DOHH2 (cell line): ENCODE data around the gene PSMG1.

Source experiments
- H3F3A ChIP-seq: fragments of 200-600 bp; sonication (generic), shearing (Covaris generic); 2 replicates; pipeline ENCODE4 v1.6.0; 2016; ENCODE audit warnings: antibody characterized with exemption, mild to moderate bottlenecking; ENCODE audit not compliant: control insufficient read depth, insufficient read depth
- H3K27ac ChIP-seq: fragments of 200-600 bp; sonication (generic); 2 replicates; pipeline ENCODE4 v1.5.1; 2014; ENCODE audit warnings: low read depth, mild to moderate bottlenecking, low read length, moderate library complexity
- H3K27me3 ChIP-seq: fragments of 200-600 bp; sonication (generic); 2 replicates; pipeline ENCODE4 v1.6.1; 2014; ENCODE audit warnings: mild to moderate bottlenecking, low read length, mixed read lengths; ENCODE audit not compliant: control insufficient read depth
- H3K36me3 ChIP-seq: fragments of 200-600 bp; sonication (generic); 2 replicates; pipeline ENCODE4 v1.6.1; 2014; ENCODE audit warnings: mild to moderate bottlenecking, low read length, moderate library complexity, mixed read lengths; ENCODE audit not compliant: control insufficient read depth
- H3K4me1 ChIP-seq: fragments of 200-600 bp; sonication (generic); 2 replicates; pipeline ENCODE4 v1.6.1; 2014; ENCODE audit warnings: mild to moderate bottlenecking, low read length, mixed read lengths; ENCODE audit not compliant: control insufficient read depth
- H3K4me2 ChIP-seq: fragments of 200-600 bp; sonication (generic); 2 replicates; pipeline ENCODE4 v1.6.0; 2014; ENCODE audit warnings: mild to moderate bottlenecking, low read length, moderate library complexity
- H3K4me3 ChIP-seq: fragments of 200-600 bp; sonication (generic); 2 replicates; pipeline ENCODE4 v1.5.1; 2014; ENCODE audit warnings: mild to moderate bottlenecking, low read length, mixed read lengths
- H3K79me2 ChIP-seq: fragments of 200-600 bp; sonication (generic); 2 replicates; pipeline ENCODE4 v1.6.1; 2014; ENCODE audit warnings: mild to moderate bottlenecking, low read length, mixed read lengths; ENCODE audit not compliant: control insufficient read depth
- H3K9me2 ChIP-seq: fragments of 200-600 bp; sonication (generic); replicated peaks from 2 replicates; pipeline ENCODE4 v1.6.1; 2014; ENCODE audit warnings: mild to moderate bottlenecking, low read length, mixed read lengths; ENCODE audit not compliant: control insufficient read depth
- H3K9me3 ChIP-seq: fragments of 200-600 bp; sonication (generic); 2 replicates; pipeline ENCODE4 v1.6.1; 2014; ENCODE audit warnings: antibody characterized with exemption, low read length, mixed read lengths; ENCODE audit not compliant: control insufficient read depth, insufficient read depth
- H4K20me1 ChIP-seq: fragments of 200-600 bp; sonication (generic); 2 replicates; pipeline ENCODE4 v1.6.0; 2014; ENCODE audit warnings: low read depth, mild to moderate bottlenecking, antibody characterized with exemption, low read length, moderate library complexity; ENCODE audit not compliant: control insufficient read depth, insufficient read depth
- EZH2phosphoT487 ChIP-seq: fragments of 200-600 bp; sonication (generic); IDR thresholded peaks from 2 replicates; pipeline ENCODE4 v1.6.1; 2017; ENCODE audit warnings: borderline replicate concordance, mild to moderate bottlenecking, antibody characterized with exemption, low read length, moderate library complexity, mixed read lengths
- TF ChIP-seq, protein P1 (sequence below): fragments of 200-600 bp; sonication (generic); IDR thresholded peaks from one replicate; pipeline ENCODE4 v1.5.1; 2014; ENCODE audit warnings: antibody characterized with exemption, mild to moderate bottlenecking, low read depth, low read length; ENCODE audit not compliant: poor library complexity, severe bottlenecking

The PSMG1 gene

DNA sequence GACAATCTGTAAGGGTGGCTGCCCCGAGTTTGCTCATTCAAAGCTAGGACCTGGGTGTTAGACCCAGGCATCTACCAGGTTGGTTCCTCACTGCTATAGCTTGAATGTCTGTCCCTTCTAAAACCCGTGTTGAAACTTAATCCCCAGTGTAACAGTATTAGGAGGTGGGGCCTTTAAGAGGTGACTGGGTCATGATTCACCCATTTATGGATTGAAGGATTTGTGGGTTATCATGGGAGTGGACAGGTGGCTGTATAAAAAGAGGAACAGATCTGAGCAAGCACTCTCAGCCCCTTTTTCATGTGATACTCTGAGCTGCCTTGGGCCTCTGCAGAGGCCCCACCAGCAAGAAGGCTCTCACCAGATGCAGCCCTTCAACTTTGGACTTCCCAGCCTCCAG, 29.4 kb downstream of the PSMG1 start:
- Histone ChIP-seq H3K9me2 (no peaks in the 10 kb centered on the region), H3K36me3 (no peaks in the 10 kb centered on the region), H4K20me1 (no peaks in the 10 kb centered on the region), H3K79me2 (no peaks in the 10 kb centered on the region), H3F3A (no peaks in the 10 kb centered on the region), H3K4me2 (no peak overlapping the region), H3K27me3 (peaks cover 4% of the 10 kb centered on the region; the same call in 1 of the 2 replicates), H3K4me3 (no peak overlapping the region), H3K4me1 (no peaks in the 10 kb centered on the region), H3K9me3 (no peaks in the 10 kb centered on the region), H3K27ac (no peak overlapping the region)
- TF ChIP-seq, protein P1, sequence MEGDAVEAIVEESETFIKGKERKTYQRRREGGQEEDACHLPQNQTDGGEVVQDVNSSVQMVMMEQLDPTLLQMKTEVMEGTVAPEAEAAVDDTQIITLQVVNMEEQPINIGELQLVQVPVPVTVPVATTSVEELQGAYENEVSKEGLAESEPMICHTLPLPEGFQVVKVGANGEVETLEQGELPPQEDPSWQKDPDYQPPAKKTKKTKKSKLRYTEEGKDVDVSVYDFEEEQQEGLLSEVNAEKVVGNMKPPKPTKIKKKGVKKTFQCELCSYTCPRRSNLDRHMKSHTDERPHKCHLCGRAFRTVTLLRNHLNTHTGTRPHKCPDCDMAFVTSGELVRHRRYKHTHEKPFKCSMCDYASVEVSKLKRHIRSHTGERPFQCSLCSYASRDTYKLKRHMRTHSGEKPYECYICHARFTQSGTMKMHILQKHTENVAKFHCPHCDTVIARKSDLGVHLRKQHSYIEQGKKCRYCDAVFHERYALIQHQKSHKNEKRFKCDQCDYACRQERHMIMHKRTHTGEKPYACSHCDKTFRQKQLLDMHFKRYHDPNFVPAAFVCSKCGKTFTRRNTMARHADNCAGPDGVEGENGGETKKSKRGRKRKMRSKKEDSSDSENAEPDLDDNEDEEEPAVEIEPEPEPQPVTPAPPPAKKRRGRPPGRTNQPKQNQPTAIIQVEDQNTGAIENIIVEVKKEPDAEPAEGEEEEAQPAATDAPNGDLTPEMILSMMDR, result no peak
- no peak for TF ChIP-seq EZH2phosphoT487

- H3K4me1 ChIP-seq, result no peaks in the 10 kb centered on the region
- no peaks in the 10 kb centered on the region for H3K9me2 ChIP-seq
- no peak overlapping the region for H3K4me3 ChIP-seq
- no peak overlapping the region for H3K27ac ChIP-seq
- no peaks in the 10 kb centered on the region for H3F3A ChIP-seq
- H3K36me3 ChIP-seq, result no peaks in the 10 kb centered on the region
- TF ChIP-seq, protein P1, result peak; percentile 55
- no peak for TF ChIP-seq EZH2phosphoT487
- no peaks in the 10 kb centered on the region for H3K9me3 ChIP-seq
- H4K20me1 ChIP-seq, result no peaks in the 10 kb centered on the region
- H3K27me3 ChIP-seq, result peaks cover 4% of the 10 kb centered on the region; the same call in 1 of the 2 replicates
- H3K79me2 ChIP-seq, result no peaks in the 10 kb centered on the region
- H3K4me2 ChIP-seq, result no peak overlapping the region
Measured at GRCh38 chr21:39153373-39153772, 29.9 kb downstream of the PSMG1 start.

GRCh38 chr21:39152271-39152670, 31.0 kb downstream of the PSMG1 start:
- H4K20me1 ChIP-seq, result no peaks in the 10 kb centered on the region
- H3K9me2 ChIP-seq, result no peaks in the 10 kb centered on the region
- no peaks in the 10 kb centered on the region for H3F3A ChIP-seq
- no peaks in the 10 kb centered on the region for H3K9me3 ChIP-seq
- H3K27me3 ChIP-seq, result peaks cover 4% of the 10 kb centered on the region; the same call in 1 of the 2 replicates
- no peaks in the 10 kb centered on the region for H3K4me1 ChIP-seq
- no peak overlapping the region for H3K4me2 ChIP-seq
- no peaks in the 10 kb centered on the region for H3K36me3 ChIP-seq
- no peak overlapping the region for H3K27ac ChIP-seq
- no peak for TF ChIP-seq EZH2phosphoT487
- H3K4me3 ChIP-seq, result no peak overlapping the region
- H3K79me2 ChIP-seq, result no peaks in the 10 kb centered on the region

- H3K27ac ChIP-seq, result no peak overlapping the region
- H3F3A ChIP-seq, result no peaks in the 10 kb centered on the region
- no peak for TF ChIP-seq EZH2phosphoT487
- TF ChIP-seq, protein P1, result no peak
- no peaks in the 10 kb centered on the region for H3K36me3 ChIP-seq
- no peaks in the 10 kb centered on the region for H4K20me1 ChIP-seq
- H3K4me3 ChIP-seq, result no peak overlapping the region
- no peak overlapping the region for H3K4me2 ChIP-seq
- H3K27me3 ChIP-seq, result peaks cover 4% of the 10 kb centered on the region; the same call in 1 of the 2 replicates
- H3K9me3 ChIP-seq, result no peaks in the 10 kb centered on the region
- no peaks in the 10 kb centered on the region for H3K4me1 ChIP-seq
- no peaks in the 10 kb centered on the region for H3K9me2 ChIP-seq
- H3K79me2 ChIP-seq, result no peaks in the 10 kb centered on the region
Measured at GRCh38 chr21:39150877-39151276, 32.4 kb downstream of the PSMG1 start.
